Skin epidermis (tissue), 12 donors: ENCODE data around the gene CHTOP.

Experiments used
- H3K27ac ChIP-seq, 21 experiments: fragments of 200-600 bp; sonication (generic) in 11 of 21; one replicate each; pipeline ENCODE4 v1.5.0; 2020; ENCODE audit warnings: mild to moderate bottlenecking in 3 of 21, inconsistent platforms in 2 of 21, moderate library complexity in 2 of 21
- H3K4me3 ChIP-seq, 7 experiments: fragments of 200-600 bp; sonication (generic) in 2 of 7; one replicate each; pipeline ENCODE4 v1.5.0; 2020; ENCODE audit warnings: inconsistent platforms in 2 of 7, mild to moderate bottlenecking in 2 of 7, moderate library complexity in 1 of 7

Gene CHTOP

GRCh38 chr1:153611356-153611755 lies 22.5 kb upstream of the CHTOP start:
- peak overlapping the region; percentile 42 to 73 (median 50) for H3K4me3 ChIP-seq
- H3K27ac ChIP-seq = peak overlapping the region in 18 of 21 experiments; percentile 87 to 98 (median 94)

- H3K4me3 ChIP-seq = peak overlapping the region; percentile 42 to 73 (median 50)
- peak overlapping the region; percentile 66 to 98 (median 93) for H3K27ac ChIP-seq
These were observed 21.6 kb upstream of the CHTOP start for GRCh38 chr1:153612111-153612754.

- Histone ChIP-seq H3K4me3 (peak within 1 kb of the TSS; percentile 42 to 73 (median 50)), H3K27ac (peak within 1 kb of the TSS; percentile 66 to 98 (median 93))
These were observed 21.0 kb upstream of the CHTOP start, which contains the start of gene S100A16 for GRCh38 chr1:153612755-153613331. S100A16 (minus strand) TSS chr1:153613137; CDS start chr1:153608151, 4,986 bp downstream.

GRCh38 chr1:153613406-153613805 lies 20.5 kb upstream of the CHTOP start:
- Histone ChIP-seq H3K4me3 (peak overlapping the region in 3 of 7 experiments; percentile 52 to 73 (median 59)), H3K27ac (peak overlapping the region in 20 of 21 experiments; percentile 78 to 98 (median 94))

DNA sequence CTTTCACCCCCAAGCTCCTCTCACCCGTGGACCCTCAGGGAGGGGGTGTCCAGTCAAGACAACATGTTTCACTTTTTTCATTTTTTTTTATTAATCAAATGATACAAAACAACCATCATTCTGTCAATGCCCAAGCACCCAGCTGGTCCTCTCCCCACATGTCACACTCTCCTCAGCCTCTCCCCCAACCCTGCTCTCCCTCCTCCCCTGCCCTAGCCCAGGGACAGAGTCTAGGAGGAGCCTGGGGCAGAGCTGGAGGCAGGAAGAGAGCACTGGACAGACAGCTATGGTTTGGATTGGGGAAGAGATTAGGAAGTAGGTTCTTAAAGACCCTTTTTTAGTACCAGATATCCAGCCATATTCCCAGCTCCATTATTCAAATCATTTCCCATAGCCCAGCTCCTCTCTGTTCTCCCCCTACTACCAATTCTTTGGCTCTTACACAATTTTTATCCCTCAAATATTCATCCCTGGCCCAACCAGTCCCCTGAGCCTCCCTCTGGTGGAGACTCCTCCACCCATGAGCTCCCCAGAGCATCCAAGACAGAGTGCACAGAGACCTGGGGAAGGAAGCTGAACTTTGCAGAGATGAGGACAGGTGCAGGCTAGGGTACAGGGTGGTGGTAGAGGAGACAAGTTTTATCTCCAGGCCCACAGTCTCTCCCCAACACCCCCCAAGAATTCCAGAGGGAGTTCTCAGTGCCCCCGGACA lies 19.5 kb upstream of the CHTOP start:
- Histone ChIP-seq H3K4me3 (peak overlapping the region; percentile 20 to 53 (median 36)), H3K27ac (peak overlapping the region in 16 of 21 experiments; percentile 24 to 97 (median 92))

- peak overlapping the region; percentile 20 to 53 (median 36) for H3K4me3 ChIP-seq
- H3K27ac ChIP-seq = peak overlapping the region in 18 of 21 experiments; percentile 24 to 97 (median 84)
These were observed 19.0 kb upstream of the CHTOP start for GRCh38 chr1:153614906-153615305.

DNA sequence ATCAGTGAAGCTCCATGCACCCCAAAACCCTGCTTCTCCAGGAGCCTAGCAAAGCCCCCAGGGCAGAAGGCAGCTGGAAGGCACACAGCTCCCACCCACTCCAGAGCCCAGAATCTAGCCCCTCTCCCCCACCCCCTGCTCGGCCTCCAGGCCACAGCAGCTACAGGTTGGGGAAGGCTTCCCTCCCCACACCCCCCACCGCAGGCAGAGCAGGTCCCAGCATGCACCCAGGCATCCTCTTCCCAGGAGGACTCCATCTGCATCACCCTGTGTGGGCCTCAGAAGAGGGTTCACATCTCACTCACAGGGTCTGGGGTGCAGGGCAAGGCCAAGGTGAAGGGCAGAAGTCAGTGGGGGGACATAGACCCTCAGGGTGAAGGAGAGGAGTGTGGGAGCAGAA lies 18.5 kb upstream of the CHTOP start:
- H3K27ac ChIP-seq = peak overlapping the region; percentile 56 to 97 (median 83)
- peak overlapping the region; percentile 20 to 53 (median 36) for H3K4me3 ChIP-seq

DNA sequence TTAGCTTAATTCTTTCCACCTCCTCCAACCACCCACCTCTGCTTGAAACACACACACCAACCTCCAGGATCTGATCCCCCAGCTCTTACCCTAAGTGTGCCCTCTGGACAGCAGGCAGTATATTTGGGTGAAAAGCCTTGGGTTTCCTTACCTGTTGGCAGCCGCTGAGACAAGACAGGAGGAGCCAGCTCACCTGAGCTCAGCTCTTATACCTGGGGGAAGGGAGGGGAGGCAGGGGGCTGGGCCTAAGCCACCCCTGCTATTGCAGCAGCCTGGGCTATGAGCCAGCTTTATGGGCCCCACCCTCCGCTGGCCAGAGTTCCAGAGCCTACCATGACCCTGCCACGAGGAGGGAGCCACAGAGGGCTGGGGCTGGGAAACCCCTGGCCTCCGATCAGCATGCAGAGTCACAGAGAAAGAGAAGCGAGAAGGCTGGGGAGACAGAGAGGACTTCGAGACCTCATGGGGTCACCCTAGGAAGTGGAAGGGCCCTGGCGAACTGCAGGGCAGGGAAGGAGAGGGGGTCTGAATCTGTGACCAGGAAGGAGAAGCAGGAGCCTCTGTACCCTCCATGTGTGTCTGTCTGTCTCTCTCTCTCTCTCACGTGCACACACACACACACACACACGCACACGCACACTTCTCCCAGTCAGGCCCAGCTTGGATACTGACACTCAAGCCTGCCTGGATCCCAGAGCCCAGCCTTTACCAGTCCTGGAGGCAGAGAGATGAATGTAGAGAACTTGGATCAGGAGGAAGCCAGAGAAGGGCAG lies 17.5 kb upstream of the CHTOP start, which contains the start of gene S100A14:
Gene S100A14, minus strand, starts transcription at position 182 of the 773 bp plus-strand sequence. CDS start 467 bp downstream, outside the sequence.
- H3K4me3 ChIP-seq = peak within 1 kb of the TSS; percentile 20 to 53 (median 36)
- H3K27ac ChIP-seq = peak within 1 kb of the TSS; percentile 56 to 97 (median 83)

GRCh38 chr1:153616917-153617311 lies 17.0 kb upstream of the CHTOP start:
- Histone ChIP-seq H3K4me3 (no peak overlapping the region), H3K27ac (peak overlapping the region in 19 of 21 experiments; percentile 58 to 97 (median 83))

GRCh38 chr1:153617663-153618062 lies 16.2 kb upstream of the CHTOP start:
- H3K27ac ChIP-seq = peak overlapping the region in 16 of 21 experiments; percentile 73 to 97 (median 84)

GRCh38 chr1:153619171-153619570 lies 14.7 kb upstream of the CHTOP start:
- no peak overlapping the region for H3K27ac ChIP-seq

More at GRCh38 chr1:153617663-153618062, 16.2 kb upstream of the CHTOP start:
- no peak overlapping the region for H3K4me3 ChIP-seq

GRCh38 chr1:153623101-153623500 lies 10.8 kb upstream of the CHTOP start:
- H3K27ac ChIP-seq = peak overlapping the region in 1 of 21 experiments; percentile 26

More at GRCh38 chr1:153619171-153619570, 14.7 kb upstream of the CHTOP start:
- no peak overlapping the region for H3K4me3 ChIP-seq

GRCh38 chr1:153624965-153625611 lies 8.8 kb upstream of the CHTOP start:
- Histone ChIP-seq H3K27ac (peak overlapping the region in 1 of 21 experiments; percentile 15), H3K4me3 (no peak overlapping the region)

More at GRCh38 chr1:153623101-153623500, 10.8 kb upstream of the CHTOP start:
- no peak overlapping the region for H3K4me3 ChIP-seq

- H3K4me3 ChIP-seq = peak overlapping the region; percentile 30 to 46 (median 36)
- H3K27ac ChIP-seq = peak overlapping the region in 20 of 21 experiments; percentile 51 to 96 (median 86)
These were observed 7.4 kb upstream of the CHTOP start for GRCh38 chr1:153626477-153626903.

GRCh38 chr1:153626904-153627714 lies 6.8 kb upstream of the CHTOP start, which contains the start of gene S100A13:
S100A13 (minus strand) TSS chr1:153627505; CDS start chr1:153626472, 1,033 bp downstream.
- Histone ChIP-seq H3K27ac (peak within 1 kb of the TSS; percentile 3 to 96 (median 85)), H3K4me3 (peak within 1 kb of the TSS; percentile 30 to 46 (median 36))

- Histone ChIP-seq H3K27ac (peak within 1 kb of the TSS; percentile 3 to 96 (median 85)), H3K4me3 (peak within 1 kb of the TSS; percentile 30 to 46 (median 36))
These were observed 5.9 kb upstream of the CHTOP start, which contains the start of gene S100A1 for GRCh38 chr1:153627715-153628626. S100A1 (plus strand) TSS chr1:153628434; CDS start chr1:153630522, 2,088 bp downstream.
